GM21423 (cell line): ENCODE results near the gene DCLRE1C.
"Not testable (repeated sequence)": the region's sequence is repeated elsewhere in the genome, so short reads cannot be mapped to it uniquely, and the experiment has no call there.

Source experiments
- ATAC-seq: cut with Tn5 transposase; IDR thresholded peaks from one replicate; pipeline ENCODE4 v1.9.1; 2021; ENCODE audit warnings: mild to moderate bottlenecking, moderate library complexity; ENCODE audit not compliant: unreplicated experiment

Gene DCLRE1C

GRCh38 chr10:14947268-14947667 is 6.6 kb downstream of the DCLRE1C start:
- no peak for ATAC-seq

- no peak for ATAC-seq
Measured at GRCh38 chr10:14945108-14945507, 8.8 kb downstream of the DCLRE1C start.

DNA sequence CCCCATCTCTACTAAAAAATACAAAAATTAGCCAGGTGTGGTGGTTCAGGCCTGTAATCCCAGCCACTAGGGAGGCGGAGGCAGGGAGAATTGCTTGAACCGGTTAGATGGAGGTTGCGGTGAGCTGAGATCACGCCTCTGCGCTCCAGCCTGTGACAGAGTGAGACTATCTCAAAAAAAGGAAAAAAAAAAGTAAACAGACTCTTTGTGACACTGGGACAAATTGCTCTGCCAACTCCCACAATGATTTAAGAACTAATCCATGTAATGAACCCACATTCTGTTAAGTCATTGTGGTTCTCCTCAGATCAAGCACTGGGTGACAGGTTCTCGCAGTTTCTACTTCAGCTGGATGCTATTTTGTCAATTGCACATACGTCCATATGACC is 11.0 kb downstream of the DCLRE1C start:
- not testable (repeated sequence) for ATAC-seq

DNA sequence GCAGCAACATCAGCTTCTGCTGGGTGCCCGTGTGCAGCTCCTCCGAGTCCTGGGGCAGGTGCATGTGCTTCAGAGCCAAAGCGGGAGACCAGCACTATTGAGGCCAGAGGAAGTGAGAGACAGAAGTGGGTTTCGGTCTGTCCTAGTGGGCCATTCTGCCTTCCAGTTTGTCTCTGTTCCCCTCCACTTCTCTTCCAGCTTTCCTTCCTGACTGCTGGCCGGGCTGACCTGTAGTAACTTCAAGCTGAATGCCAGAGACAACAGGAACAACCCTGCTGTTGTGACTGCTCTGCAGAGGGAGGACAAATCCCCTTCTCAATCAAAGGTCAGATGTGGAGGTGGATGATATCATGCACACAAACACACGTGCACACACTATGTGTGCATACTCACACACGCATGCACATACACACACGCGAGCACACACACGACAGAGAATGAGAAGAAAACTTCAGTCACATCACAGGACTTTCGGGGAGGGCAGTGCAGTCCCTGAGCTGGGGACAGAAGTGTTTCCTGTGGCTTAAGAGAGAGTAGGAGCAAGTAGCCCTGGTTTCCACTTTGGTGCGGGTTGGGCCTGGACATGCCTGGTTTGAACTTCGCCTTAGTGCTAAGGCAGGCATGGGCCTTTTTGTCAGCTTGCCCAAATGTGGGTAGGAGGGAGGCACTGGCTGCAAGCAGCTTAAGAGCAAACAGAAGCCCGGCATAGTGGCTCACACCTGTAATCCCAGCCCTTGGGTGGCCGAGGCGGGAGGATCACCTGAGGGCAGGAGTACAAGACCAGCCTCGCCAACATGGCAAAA is 11.5 kb downstream of the DCLRE1C start:
- ATAC-seq = peak; percentile 94

- ATAC-seq = not testable (repeated sequence)
Measured at GRCh38 chr10:14938971-14939370, 14.9 kb downstream of the DCLRE1C start.

DNA sequence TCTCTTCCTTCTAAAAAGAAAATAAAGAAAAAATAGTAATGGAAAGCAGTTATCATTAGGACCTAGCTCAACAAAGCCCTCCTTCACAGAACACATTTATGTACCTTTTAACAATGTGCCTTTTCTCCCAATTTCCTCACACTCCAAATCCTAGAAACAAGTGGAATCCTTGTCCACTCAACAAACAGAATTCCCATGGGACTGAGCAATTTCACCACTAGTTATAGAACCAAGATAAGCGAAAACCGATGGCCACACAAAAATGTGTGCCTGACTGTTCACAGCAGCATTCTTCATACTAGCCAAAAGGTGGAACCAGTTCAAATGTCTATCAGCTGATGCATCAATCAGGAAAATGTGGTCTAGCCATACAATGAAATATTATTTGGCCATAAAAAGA is 17.3 kb downstream of the DCLRE1C start:
- ATAC-seq = no peak

- ATAC-seq = no peak
Measured at GRCh38 chr10:14930610-14931009, 23.3 kb downstream of the DCLRE1C start.

GRCh38 chr10:14926722-14927416 is 27.0 kb downstream of the DCLRE1C start:
- peak; percentile 96 for ATAC-seq

- peak; percentile 15 for ATAC-seq
Measured at GRCh38 chr10:14926061-14926470, 27.8 kb downstream of the DCLRE1C start.

GRCh38 chr10:14925268-14925667 is 28.6 kb downstream of the DCLRE1C start:
- no peak for ATAC-seq

- ATAC-seq = no peak
Measured at GRCh38 chr10:14924013-14924412, 29.9 kb downstream of the DCLRE1C start.

- no peak for ATAC-seq
Measured at GRCh38 chr10:14918964-14919363, 34.9 kb downstream of the DCLRE1C start.

DNA sequence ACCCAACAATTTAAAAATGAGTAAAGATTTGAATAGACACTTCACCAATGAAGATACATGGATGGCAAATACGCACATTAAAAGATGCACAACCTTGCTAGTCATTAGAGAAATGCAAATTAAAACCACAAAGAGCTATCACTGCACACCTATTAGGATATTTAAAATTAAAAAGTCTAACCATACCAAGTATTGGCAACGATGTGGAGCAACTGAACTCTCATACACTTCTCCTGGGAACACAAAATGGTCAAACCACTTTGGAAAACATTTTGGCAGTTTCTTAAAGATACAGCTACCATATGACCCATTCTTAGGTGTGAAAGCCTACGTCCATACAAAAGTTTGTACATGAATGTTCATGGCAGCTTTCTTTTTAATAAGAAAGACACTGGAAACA is 36.1 kb downstream of the DCLRE1C start:
- ATAC-seq = no peak

- ATAC-seq = no peak
Measured at GRCh38 chr10:14916600-14916999, 37.3 kb downstream of the DCLRE1C start.

DNA sequence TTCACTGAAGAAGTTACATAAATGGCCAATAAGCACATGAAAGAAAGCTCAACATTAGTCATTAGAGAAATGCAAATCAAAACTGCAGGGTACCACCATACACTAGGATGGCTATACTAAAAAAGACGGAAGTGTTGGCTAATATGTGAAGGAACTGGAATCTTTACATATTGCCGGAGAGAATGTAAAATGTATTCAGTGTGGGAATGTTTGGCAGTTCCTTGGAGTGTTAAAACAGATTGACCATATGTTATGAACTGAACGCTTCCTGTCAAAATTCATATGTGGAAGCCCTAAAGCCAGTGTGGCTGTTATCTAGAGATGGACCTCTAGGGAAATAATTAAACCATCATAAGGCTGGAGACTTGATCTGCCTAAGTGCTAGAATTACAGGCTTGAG is 42.1 kb downstream of the DCLRE1C start:
- no peak for ATAC-seq

GRCh38 chr10:14910953-14911352 is 42.9 kb downstream of the DCLRE1C start:
- ATAC-seq = no peak

DNA sequence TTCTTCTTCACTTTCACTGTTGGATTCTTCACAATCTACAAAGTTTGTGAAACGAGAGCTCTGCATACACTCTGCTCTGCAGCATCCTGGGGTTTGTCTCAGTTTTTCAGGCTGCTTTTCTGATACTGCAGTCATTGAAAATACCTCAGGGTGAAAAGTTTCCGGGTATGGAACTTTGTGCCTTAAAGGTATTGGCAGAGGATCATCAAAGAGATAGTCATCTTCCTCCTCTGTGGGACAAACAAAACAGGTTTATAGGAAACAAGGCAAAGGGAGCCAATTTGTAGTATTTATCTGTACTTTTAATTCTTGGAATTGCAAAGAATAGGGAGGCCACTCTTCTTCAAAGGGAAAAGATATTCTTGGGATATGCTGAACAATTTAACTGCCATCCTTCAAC is 44.8 kb downstream of the DCLRE1C start:
- ATAC-seq = no peak

- ATAC-seq = not testable (repeated sequence)
Measured at GRCh38 chr10:14907591-14907990, 46.3 kb downstream of the DCLRE1C start.

DNA sequence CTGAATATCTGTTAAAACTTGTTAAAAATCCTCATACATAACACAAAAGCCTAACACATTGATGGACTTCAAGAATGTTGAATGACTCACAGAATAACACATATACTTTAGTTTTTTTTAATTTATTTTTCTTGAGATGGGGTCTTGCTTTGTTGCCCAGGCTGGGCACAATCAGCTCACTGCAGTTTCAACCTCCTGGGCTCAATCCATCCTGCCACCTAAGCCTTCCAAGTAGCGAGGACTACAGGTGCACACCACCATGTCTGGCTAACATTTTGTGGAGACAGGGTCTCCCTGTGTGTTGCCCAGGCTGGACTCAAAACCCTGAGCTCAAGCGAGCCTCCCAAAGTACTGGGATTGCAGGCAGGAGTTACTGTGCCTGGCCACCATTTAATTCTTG is 47.1 kb downstream of the DCLRE1C start:
- ATAC-seq = no peak

DNA sequence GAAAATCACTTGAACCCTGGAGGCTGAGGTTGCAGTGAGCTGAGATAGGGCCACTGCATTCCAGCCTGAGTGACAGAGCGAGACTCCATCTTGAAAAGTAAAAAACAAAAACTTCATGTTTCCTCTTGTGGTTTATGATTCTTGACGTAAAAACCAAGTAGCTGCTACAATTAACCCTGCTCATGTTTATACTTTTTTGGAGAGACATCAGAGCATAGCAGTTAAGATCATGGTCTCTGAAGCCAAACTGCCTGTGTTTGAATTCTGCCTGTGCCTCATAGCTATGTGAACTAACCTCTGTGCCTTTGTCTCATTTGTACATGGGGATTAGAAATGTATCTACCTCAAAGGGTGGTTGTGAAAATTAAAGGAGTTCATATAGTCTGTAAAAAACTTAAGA is 48.0 kb downstream of the DCLRE1C start:
- ATAC-seq = no peak

DNA sequence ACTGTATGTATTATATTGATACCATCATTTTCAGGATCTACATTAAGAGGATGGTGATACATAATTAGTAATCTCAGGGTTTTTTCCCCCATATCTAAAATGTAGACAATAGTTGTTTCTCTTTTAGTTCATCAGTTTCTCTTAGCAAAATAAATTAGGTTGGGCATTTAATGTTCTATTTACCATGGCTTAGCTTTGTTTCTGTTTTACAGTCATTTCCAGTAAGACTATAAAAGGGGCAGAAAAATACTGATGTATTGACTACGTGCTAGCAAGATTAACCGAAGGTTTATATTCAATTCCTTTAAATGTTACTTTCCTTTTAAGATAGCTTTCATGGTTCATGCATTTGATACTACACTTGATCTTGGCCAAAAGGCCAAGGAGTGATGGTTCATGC is 49.0 kb downstream of the DCLRE1C start:
- no peak for ATAC-seq

GRCh38 chr10:14904316-14904732 is 49.6 kb downstream of the DCLRE1C start:
- no peak for ATAC-seq
